Ecto neural progenitor cell (in vitro differentiated cells): ENCODE measurements around the gene ITGAD.
A peak's percentile ranks its signal among the peaks of the same experiment; 100 is the strongest.

Experiments
- DNase-seq: peaks from one replicate; pipeline ENCODE4 v3.0.0-alpha.2; 2018; ENCODE audit warnings: low spot score

Gene ITGAD

GRCh38 chr16:31459687-31460581 is 66.8 kb downstream of the ITGAD start:
- DNase-seq: peak; percentile 100

DNA sequence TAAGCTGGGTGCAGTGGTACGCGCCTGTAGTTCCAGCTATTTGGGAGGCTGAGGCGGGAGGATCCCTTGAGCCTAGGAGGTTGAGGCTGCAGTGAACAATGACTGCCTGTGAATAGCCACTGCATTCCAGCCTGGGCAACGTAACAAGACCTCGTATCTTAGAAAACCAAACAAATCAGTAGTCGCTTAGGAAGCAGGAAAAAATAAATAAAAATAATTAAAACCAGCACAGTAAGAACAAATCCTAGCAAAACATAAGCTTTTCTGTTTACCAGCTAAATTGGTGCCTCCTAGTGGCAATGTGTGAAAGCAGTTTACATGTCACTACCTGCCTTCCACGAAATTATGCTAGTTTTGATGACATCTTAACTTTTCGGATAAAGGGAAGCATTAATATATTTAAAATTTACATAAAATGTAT is 67.5 kb downstream of the ITGAD start:
- DNase-seq: no peak

DNA sequence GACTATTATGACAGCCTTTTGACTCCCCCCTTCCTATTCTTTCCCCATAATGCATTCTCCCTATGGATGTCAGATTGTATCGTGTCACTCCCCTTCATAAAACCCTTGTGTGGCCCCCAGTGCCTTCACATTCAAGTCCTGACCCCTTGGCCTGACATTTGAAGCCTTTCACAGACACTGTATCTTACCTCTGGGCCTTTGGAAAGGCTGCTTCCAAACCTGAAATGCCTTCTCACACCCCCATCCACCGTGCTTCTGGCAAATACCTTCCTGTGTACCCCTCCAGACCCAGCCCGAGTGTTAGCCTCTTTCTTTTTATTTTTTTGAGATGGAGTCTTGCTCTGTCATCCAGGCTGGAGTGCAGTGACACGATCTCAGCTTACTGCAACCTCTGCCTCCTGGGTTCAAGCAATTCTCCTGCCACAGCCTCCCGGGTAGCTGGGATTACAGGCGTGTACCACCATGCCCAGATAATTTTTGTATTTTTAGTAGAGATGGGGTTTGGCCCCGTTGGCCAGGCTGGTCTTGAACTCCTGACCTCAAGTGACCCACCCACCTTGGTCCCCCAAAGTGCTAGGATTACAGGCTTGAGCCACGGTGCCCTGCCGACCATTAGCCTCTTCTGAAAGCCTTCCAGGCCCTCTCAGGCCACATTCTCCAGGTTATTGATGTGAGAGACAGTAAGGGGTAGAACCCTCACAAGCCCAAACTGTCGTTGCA is 68.2 kb downstream of the ITGAD start:
- DNase-seq: no peak

- no peak for DNase-seq
These were observed 69.0 kb downstream of the ITGAD start for GRCh38 chr16:31461921-31462804.

DNA sequence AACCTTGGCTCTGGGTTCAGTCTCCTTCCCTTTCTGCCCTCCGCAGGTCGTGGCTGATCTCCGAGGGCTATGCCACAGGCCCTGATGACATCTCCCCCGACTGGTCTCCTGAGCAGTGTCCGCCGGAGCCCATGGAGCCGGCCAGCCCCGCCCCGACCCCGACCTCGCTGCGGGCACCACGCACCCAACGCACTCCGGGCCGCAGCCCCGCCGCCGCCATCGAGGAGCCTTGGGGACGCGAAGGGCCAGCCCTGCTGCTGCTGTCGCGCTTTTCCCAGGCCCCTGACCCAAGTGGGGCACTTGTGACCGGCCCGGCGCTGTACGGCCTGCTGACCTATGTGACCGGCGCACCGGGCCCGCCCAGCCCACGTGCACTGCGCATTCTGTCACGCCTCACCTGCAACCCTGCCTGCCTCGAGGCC is 71.2 kb downstream of the ITGAD start:
- no peak for DNase-seq

DNA sequence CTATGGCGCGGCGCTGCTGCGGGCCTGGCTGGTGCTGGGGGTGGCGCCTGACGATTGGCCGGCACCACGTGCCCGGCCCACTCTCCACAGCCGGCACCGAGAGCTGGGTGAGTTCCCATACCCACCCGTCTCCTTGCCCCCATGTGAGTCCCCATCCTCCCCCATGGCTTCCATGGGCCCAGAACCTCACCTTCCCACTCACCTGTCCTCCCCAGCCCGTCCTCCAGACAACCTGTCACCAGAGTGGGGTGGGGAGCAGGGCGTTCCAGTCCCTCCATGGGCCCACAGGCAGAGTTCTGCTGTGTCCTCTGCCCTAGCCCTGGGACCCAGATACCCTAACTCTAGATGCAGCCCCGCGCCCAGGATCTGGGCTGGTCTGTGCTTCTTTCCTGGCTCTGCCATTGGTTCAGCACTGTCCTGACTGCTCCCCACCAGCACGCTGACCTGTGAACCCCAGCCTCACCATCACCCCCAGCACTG is 71.7 kb downstream of the ITGAD start:
- DNase-seq: no peak

DNA sequence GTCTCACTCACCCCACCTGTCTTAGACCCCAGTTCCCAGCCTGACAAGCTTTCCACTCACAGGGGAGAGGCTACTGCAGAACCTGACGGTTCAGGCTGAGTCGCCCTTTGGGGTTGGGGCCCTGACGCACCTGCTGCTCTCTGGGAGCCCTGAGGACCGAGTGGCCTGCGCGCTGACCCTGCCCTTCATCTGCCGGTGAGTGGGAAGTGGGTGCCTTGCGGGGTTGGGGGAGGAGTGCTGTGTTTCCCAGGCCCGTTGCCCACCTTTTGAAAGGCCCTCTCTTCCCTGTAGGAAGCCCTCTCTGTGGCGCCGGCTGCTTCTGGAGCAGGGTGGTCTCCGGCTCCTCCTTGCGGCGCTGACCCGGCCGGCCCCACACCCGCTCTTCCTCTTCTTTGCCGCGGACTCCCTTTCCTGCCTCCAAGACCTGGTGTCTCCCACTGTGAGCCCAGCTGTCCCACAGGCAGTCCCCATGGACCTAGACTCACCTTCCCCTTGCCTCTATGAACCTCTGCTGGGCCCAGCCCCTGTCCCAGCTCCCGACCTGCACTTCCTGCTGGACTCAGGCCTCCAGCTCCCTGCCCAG is 72.7 kb downstream of the ITGAD start:
- no peak for DNase-seq

- DNase-seq: no peak
These were observed 73.3 kb downstream of the ITGAD start for GRCh38 chr16:31466381-31466841.

GRCh38 chr16:31467151-31467773 is 74.1 kb downstream of the ITGAD start:
- DNase-seq: no peak

DNA sequence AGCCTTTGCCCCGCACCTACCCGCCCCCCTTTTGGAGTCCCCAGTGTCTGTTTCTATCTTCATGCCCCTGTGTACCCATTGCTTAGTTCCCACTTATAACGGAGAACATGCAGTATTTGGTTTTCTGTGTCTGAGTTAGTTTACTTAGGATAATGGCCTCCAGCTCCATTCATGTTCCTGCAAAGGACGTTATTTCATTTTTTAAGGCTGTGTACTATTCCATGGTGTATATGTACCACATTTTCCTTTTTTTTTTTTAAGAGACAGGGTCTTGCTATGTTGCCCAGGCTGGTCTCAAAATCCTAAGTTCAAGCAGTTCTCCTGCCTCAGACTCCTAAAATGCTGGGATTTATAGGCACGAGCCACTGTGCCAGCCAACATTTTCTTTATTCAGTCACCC is 74.7 kb downstream of the ITGAD start:
- DNase-seq: no peak

DNA sequence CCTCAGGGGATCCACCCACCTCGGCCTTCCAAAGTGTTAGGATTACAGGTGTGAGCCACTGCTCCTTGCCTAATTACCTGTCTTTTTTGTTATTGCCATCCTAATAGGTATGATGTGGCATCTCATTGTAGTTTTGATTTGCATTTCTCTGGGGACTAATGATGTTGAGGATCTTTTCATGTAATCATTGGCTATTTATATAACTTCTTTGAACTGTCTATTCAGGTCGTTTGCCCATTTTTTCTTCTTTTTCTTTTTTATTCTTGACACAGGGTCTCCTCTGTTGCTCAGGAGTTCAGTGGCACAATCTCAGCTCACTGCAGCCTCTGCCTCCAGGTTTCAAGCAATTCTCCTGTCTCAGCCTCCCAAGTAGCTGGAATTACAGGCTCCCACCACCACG is 77.5 kb downstream of the ITGAD start:
- no peak for DNase-seq

DNA sequence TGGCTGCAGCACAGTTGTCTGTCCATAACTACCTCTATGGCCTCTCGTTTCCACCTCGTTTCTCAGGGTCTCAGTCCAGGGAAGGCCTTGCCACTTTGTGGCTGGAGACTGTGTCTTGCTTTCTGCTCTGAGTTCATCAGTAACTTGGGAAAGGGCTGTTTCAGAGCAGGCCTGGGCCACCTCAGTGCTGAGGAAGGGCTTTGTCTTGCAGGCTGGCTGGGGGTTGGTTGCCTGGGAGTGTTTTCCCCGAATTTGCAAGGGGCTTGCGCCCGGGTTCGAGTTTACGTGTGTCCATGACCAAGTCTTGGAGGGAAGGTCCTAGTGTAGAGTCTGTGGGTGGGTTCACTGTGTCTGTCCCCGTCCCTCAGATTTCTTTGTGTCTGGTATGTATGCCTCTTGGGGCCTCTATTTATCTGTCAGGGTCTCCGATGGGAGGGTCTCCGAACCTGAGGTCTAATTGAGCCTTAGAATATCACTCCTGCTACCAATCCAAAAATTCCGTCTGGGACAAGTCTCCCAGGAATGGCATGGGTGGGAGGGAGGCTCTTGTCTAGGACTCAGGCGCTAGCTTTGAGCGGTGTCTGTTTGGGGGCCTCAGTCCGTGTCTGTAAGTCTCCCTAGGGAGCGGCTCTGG is 78.2 kb downstream of the ITGAD start:
- no peak for DNase-seq

DNA sequence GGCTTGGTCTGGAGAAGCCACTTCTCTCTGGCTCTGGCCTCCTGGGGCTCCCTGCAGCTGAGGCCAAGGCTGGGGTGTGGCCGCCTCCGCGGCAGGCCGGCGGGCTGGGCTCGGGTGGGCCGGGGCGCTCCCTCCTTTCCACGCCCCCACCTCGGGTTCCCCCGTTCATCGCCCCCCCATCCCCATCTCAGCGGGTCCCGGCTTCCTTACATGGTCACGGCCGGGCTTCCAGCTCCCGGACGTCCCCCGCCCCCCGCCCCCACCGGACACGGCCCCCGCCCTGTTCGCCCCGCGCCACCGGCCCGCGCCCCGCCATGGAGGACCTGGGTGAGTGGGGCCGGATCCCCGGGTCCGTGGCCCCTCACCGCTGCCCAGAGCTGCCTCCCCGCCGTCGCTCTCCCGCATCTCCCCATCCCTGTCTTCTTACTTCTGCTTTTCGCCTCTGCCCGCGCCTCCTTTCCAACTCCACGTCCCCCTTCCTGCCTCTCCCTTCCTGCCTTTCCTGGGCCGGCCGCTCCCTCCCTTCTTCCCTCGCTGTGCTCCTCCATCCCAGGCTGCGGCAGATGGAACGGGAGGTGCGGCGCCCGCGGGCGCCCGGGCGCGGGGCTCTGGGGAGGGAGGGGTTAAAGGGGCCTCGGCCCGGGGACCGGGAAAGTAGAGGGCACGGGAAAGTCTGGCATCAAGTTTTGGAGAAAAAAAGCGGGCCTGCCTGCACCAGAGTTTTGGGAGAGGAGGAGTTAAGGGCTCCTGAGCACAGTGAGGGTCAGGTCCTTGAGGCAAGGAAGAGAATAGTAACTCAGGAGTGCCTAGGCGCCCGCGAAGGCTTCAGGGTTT is 79.0 kb downstream of the ITGAD start, which contains the start of gene TGFB1I1:
TGFB1I1 (plus strand) TSS at position 278 of the 834 bp plus-strand sequence; CDS start at position 315, 37 bp downstream.
- no peak for DNase-seq

DNA sequence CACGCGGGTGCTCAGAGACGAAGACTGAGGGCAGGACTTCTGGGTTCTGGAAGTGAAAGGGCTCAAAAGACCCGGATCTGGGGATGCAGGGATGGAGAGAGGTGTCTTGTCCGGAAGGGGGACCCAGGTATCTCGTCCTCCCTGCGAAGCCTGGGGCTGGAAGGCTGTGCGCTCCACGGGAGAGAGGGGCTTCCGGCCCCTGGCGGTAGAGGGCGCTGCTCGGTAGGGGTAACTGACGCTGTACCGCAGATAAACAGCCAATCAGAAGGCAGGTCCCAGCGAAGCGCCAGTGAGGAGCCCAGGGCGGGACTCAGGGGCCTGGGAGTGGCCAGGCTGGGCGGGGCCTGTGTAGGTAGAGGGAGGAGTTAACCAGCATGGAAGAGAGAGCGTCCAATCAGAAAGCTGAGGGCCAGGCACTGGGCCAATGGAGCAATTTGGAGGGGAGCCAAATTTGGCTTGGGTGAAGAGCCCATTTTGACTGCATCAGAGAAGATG is 79.6 kb downstream of the ITGAD start:
- no peak for DNase-seq

GRCh38 chr16:31473264-31473984 is 80.3 kb downstream of the ITGAD start:
- no peak for DNase-seq

GRCh38 chr16:31474173-31474714 is 81.1 kb downstream of the ITGAD start:
- no peak for DNase-seq

- DNase-seq: no peak
These were observed 81.9 kb downstream of the ITGAD start for GRCh38 chr16:31474773-31475738.
